ENCODE measurements around the gene GLMP. TPM values are rescaled to one million over a fixed set of nuclear protein-coding genes. Genes with fewer than 3 reads are reported as not detected.
A peak's percentile ranks its signal among the peaks of the same experiment; 100 is the strongest.

GLMP gene
- total RNA-seq, 4 donors from 2014 or later, result 10.1 to 16.5 (median 13.6) TPM

DNA sequence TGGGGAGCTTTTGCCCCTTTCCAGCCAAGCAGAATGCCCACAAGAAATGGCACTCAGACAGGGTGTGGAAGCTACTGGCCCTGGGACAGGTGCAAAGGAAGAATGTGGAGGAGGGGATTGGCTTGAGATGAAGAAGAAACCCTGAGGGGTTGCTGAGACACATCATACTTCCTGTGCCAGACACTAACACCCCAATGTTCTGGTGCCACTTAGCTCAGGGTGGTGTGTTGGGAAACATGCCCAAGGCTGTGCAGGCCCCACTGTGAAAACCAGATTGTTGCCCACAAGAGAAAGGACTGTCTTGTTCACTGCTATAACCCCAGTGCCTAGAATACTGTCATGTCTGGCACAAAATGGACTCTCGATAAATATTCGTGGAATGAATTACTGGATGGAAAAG is 37.8 kb downstream of the GLMP start:
- in situ Hi-C loops (cut with MboI; ENCODE audit: low sequenced_read_pairs in 4 of 4), result no loop called here
- intact Hi-C loops (cut with DNase I; ENCODE audit: low total_unique reads), result no loop called here
- ATAC-seq, result no peak
- TF ChIP-seq, protein P1, sequence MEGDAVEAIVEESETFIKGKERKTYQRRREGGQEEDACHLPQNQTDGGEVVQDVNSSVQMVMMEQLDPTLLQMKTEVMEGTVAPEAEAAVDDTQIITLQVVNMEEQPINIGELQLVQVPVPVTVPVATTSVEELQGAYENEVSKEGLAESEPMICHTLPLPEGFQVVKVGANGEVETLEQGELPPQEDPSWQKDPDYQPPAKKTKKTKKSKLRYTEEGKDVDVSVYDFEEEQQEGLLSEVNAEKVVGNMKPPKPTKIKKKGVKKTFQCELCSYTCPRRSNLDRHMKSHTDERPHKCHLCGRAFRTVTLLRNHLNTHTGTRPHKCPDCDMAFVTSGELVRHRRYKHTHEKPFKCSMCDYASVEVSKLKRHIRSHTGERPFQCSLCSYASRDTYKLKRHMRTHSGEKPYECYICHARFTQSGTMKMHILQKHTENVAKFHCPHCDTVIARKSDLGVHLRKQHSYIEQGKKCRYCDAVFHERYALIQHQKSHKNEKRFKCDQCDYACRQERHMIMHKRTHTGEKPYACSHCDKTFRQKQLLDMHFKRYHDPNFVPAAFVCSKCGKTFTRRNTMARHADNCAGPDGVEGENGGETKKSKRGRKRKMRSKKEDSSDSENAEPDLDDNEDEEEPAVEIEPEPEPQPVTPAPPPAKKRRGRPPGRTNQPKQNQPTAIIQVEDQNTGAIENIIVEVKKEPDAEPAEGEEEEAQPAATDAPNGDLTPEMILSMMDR (IDR thresholded peaks at IDR 0.05 in 4 of 5, conservative IDR thresholded peaks at IDR 0.05 in 1 of 5), result no peak
- no peak for TF ChIP-seq POLR2A (IDR thresholded peaks at IDR 0.05)
- no peak for DNase-seq
- Histone ChIP-seq H3K27me3 (no peaks in the 10 kb centered on the region), H3K9me3 (no peaks in the 10 kb centered on the region), H3K4me3 (no peak overlapping the region), H3K36me3 (peaks cover 7 to 88% of the 10 kb centered on the region in 2 donors), H3K4me1 (no peaks in the 10 kb centered on the region), H3K27ac (no peak overlapping the region)

GRCh38 chr1:156253634-156254033 is 41.8 kb downstream of the GLMP start:
- no peak for TF ChIP-seq POLR2A (IDR thresholded peaks at IDR 0.05)
- TF ChIP-seq, protein P1 (IDR thresholded peaks at IDR 0.05 in 4 of 5, conservative IDR thresholded peaks at IDR 0.05 in 1 of 5), result no peak
- intact Hi-C loops (cut with DNase I; ENCODE audit: low total_unique reads), result no loop called here
- Histone ChIP-seq H3K36me3 (peaks cover 7 to 86% of the 10 kb centered on the region in 2 donors), H3K27ac (no peak overlapping the region), H3K4me3 (no peak overlapping the region), H3K27me3 (no peaks in the 10 kb centered on the region), H3K9me3 (no peaks in the 10 kb centered on the region), H3K4me1 (no peaks in the 10 kb centered on the region)
- DNase-seq, result no peak
- in situ Hi-C loops (cut with MboI; ENCODE audit: low sequenced_read_pairs in 4 of 4), result no loop called here
- no peak for ATAC-seq

GRCh38 chr1:156251527-156251926 is 44.0 kb downstream of the GLMP start:
- Histone ChIP-seq H3K36me3 (peaks cover 3 to 69% of the 10 kb centered on the region in 2 donors), H3K4me1 (peaks cover 0 to 7% of the 10 kb centered on the region in 2 donors), H3K9me3 (no peaks in the 10 kb centered on the region), H3K27me3 (peaks cover 0 to 2% (median 0%) of the 10 kb centered on the region in 3 donors), H3K27ac (peak overlapping the region in 1 of 4 donors; percentile 20), H3K4me3 (no peak overlapping the region)
- ATAC-seq (peak in 1 of 2 donors; percentile 38), DNase-seq (no peak)
- in situ Hi-C loops (cut with MboI; ENCODE audit: low sequenced_read_pairs in 4 of 4), result no loop called here
- intact Hi-C loops (cut with DNase I; ENCODE audit: low total_unique reads), result no loop called here
- TF ChIP-seq POLR2A (IDR thresholded peaks at IDR 0.05), result no peak
- TF ChIP-seq, protein P1 (IDR thresholded peaks at IDR 0.05 in 4 of 5, conservative IDR thresholded peaks at IDR 0.05 in 1 of 5), result no peak

DNA sequence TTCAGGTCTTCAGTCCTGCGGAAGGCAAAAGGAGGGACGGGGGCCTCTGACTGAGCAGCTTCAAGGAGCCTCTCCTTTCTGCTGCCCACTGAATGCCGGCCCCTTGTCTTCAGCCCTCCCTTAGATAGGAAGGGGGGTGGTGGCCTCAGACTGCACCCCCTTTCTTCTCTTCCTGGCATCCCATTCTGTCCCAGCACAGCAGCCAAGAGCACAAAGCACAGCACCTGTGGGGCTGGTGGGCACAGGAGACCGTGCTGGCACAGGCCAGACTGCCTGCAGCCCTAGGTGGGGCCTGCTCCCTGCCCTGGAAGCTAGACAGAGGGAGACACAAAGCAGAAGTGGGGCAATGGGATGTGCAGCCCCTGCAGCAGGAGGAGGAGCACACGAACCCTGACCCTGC is 45.9 kb downstream of the GLMP start:
- DNase-seq (no peak), ATAC-seq (no peak)
- Histone ChIP-seq H3K36me3 (peaks cover 0 to 57% of the 10 kb centered on the region in 2 donors), H3K9me3 (no peaks in the 10 kb centered on the region), H3K27me3 (peaks cover 16 to 20% (median 19%) of the 10 kb centered on the region in 3 donors), H3K27ac (no peak overlapping the region), H3K4me1 (peaks cover 7 to 10% of the 10 kb centered on the region in 2 donors), H3K4me3 (no peak overlapping the region)
- in situ Hi-C loops (cut with MboI; ENCODE audit: low sequenced_read_pairs in 4 of 4), result no loop called here
- intact Hi-C loops (cut with DNase I; ENCODE audit: low total_unique reads), result no loop called here
- TF ChIP-seq POLR2A (IDR thresholded peaks at IDR 0.05), result no peak
- TF ChIP-seq, protein P1 (IDR thresholded peaks at IDR 0.05 in 4 of 5, conservative IDR thresholded peaks at IDR 0.05 in 1 of 5), result no peak

- intact Hi-C loops (cut with DNase I; ENCODE audit: low total_unique reads) (no loop called here), in situ Hi-C loops (cut with MboI; ENCODE audit: low sequenced_read_pairs in 4 of 4) (no loop called here)
- Histone ChIP-seq H3K9me3 (no peaks in the 10 kb centered on the region), H3K36me3 (peaks cover 0 to 44% of the 10 kb centered on the region in 2 donors), H3K27me3 (peaks cover 17 to 20% (median 20%) of the 10 kb centered on the region in 3 donors), H3K27ac (no peak overlapping the region), H3K4me1 (peaks cover 7 to 10% of the 10 kb centered on the region in 2 donors), H3K4me3 (no peak overlapping the region)
- ATAC-seq (no peak), DNase-seq (no peak)
- TF ChIP-seq, protein P1 (IDR thresholded peaks at IDR 0.05 in 4 of 5, conservative IDR thresholded peaks at IDR 0.05 in 1 of 5), result no peak
- TF ChIP-seq POLR2A (IDR thresholded peaks at IDR 0.05), result no peak
Observed at GRCh38 chr1:156248323-156248683, 47.2 kb downstream of the GLMP start.
